GM21529 (cell line): ENCODE results near the gene TBC1D2.

Experiments
- ATAC-seq: cut with Tn5 transposase; IDR thresholded peaks from one replicate; pipeline ENCODE4 v1.9.1; 2021; ENCODE audit not compliant: unreplicated experiment

Gene TBC1D2

DNA sequence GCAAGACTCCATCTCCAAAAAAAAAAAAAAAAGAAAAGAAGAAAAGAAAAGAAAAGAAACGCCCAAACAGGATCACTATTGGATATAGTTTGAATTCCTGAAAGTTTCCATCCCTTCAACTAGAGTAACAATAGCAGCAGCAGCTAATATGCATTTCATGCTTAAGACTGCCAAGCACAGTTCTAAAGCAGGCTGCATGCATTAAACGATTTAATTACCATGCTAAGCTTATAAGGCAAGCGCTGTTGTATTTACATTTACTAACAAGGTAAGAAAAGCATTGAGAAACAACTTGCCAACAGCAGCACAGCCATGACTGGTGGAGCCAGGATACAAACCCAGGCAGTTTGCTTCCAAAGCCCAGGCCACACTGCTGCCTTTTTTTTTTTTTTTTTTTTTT lies 13.0 kb downstream of the TBC1D2 start:
- no peak for ATAC-seq

DNA sequence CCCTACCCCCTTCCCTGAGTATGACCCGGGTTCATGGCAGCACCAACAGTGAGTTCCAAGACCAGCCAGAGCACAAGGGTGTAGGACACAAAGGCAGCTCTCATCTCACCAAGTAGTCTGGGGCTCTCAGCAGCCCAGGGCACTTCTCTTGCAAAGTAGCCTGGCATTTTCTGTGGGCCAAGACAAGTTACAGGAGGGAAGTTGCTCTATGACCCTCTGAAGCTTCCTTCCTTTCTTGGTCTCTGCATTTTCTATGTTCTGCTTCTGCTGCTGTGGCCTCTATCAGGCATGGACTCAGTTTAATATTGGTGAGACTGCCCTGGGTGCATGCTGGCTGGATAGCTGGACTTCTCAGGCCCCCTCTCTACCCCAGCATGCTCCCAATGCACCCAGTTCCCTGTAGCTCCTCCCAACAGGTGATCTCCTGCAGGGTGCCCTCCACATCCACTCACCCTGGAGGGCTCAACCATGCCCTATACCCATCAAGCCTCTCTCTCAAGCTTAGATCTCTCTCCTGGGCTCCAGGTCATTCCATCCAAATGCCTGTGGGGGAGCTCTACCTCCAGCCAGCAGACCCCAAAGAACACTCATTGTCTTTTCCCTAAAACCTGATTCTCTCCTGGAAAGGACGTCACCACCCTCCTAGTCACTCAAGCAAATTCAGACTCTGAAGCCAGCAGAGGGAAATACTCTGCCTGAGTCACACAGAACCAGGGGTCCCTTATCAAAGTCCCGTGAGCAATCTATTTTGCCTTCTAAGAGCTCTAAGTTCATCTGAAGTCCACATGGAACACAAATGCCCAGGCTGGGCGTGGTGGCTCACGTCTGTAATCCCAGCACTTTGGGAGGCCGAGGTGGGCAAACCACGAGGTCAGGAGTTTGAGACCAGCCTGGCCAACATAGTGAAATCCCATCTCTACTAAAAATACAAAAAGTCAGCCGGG lies 13.8 kb downstream of the TBC1D2 start:
- no peak for ATAC-seq

- no peak for ATAC-seq
Measured at GRCh38 chr9:98240475-98240874, 15.0 kb downstream of the TBC1D2 start.

DNA sequence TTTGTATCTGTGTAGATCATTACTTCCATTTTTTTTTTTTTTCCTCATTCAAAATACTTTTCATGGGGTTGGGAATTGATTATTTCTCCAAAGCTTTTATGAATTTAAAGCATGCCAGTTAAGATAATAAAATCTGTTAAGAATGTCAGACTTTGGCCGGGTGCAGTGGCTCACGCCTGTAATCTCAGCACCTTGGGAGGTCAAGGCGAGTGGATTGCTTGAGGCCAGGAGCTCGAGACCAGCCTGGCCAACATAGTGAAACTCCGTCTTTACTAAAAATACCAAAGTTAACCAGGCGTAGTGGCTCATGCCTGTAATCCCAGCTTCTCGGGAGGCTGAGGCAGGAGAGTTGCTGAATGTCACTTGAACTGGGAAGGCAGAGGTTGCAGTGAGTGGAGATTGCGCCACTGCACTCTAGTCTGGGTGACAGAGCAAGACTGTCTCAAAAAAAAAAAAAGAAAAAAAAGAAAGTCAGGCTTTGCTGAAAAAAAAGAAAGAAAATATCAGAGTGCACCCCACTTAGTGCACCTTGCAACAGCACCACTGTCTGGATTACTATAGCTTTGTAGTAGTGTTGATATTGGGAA lies 18.5 kb downstream of the TBC1D2 start:
- ATAC-seq, result no peak

- ATAC-seq, result no peak
Measured at GRCh38 chr9:98235126-98235525, 20.3 kb downstream of the TBC1D2 start.

DNA sequence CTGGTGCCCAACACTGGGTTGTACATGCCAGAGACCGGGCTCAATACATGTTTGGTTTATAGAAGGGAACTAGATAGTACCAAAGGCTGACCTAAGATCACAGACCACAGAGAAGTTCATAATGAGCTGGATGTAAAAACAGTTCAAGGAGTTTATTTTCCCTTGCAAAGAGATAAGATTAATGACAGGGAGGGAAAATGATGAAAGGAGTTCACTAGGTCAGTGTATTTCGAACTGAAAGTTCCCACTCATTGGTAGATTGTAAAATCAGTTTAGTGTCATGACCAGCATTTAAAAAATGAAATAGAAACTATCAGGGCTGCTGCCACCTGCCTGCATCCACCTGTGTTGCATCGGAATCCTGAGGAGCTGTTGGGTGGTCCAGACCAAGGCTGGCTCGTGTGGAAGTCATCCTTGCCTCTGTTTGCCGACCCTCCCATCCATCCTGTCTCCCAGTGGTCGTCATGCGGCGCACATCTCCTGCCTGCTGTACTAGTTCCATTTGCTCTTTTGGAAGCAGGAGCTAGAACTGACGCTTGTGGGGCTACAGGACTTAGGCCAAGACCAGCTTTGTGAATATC lies 21.1 kb downstream of the TBC1D2 start:
- ATAC-seq, result no peak

DNA sequence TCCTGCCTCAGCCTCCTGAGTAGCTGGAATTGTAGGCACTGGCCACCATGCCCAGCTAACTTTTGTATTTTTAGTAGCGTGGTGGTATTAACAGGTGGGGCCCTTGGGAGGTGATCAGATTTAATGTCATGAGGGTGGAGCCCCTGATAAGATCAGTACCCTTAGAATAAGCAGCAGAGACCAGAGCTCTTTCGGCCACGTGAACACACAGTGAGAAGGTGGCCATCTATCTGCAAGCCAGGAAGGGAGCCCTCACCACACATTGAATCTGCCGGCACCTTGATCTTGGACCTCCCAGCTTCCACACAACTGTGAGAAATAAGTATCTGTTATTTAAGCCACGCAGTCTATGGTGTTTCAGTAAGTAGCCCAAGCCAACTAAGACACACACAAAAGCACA lies 22.5 kb downstream of the TBC1D2 start:
- no peak for ATAC-seq

DNA sequence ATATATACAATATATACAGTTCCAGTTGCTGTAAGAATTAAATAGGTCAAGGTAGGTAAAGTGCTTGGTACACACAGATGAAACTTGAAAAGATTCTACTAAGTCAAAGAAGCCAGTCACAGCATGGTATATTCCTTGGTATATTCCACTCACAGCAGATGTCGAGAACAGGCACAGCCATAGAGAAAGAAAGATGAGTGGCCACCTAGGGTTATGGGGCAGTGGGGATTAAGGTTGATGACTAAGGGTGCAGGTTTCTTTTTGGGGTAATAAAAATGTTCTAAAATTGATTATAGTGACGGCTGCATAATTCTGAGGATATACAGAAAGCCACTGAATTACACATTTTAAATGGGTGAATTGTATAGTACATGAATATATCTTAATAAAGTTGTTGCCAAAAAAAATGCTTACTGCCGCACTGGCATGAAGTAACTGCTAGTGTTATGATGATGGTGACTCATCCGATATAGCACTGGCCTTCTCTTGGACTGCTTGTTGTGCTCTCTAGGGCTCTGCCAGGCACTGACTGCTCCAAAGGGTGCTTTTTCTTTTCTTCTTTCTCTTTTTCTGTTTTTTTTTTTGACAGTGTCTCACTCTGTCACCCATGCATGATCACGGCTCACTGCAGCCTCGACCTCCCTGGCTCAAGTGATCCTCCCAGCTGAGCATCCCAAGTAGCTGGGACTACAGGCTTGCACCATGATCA lies 23.5 kb downstream of the TBC1D2 start:
- ATAC-seq, result no peak

DNA sequence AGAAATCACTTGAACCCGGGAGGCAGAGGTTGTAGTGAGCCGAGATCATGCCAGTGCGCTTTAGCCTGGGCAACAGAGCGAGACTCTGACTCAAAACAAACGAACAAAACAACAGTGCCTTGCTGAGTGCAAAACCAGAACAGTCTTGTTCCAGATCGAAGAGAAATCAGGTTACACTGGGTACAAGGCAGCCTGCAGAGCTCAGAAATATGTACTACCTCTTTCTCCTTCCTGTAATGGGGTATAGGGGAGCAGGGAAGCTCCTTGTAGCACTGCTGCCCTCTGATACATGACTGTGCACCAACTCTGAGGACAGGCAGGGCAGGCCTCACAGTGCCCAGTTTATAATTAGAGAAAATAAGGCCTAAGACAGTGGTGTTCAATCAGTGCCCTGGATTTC lies 24.7 kb downstream of the TBC1D2 start:
- no peak for ATAC-seq

DNA sequence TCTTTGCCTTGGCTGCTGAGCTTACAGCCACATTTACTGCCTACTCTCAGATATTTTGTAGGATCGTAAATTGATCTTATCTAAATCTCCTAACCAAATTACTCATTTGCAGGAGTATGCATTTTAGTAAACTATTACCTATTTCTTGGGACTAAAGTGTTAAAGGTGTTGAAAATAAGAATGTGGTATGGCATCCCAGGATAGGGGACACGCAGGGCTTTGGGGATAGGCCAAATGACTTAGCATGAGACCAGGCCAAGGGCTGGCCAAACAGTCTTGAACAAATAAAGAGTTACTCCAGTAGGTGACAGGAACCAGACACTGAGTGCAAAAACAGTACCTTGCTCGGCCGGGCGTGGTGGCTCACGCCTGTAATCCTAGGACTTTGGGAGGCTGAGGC lies 25.1 kb downstream of the TBC1D2 start:
- ATAC-seq, result no peak

DNA sequence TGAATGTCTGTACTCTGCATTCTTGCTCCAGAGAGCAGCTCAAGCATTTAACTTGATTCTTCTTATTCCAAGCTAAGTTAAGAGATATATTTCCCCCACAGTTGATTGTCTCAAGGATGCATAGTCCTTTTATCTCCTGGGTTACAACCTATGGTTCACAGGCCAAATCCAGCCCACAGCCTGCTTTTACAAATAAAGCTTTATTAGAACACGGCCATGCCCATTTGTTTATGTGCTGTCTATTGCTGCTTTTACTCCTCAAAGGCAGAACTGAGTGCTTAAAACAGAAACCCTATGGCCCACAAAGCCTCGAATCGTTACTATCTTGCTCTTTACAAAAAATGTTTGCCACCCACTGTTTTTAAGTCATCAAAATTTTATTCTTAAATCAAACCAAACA lies 25.8 kb downstream of the TBC1D2 start:
- no peak for ATAC-seq

DNA sequence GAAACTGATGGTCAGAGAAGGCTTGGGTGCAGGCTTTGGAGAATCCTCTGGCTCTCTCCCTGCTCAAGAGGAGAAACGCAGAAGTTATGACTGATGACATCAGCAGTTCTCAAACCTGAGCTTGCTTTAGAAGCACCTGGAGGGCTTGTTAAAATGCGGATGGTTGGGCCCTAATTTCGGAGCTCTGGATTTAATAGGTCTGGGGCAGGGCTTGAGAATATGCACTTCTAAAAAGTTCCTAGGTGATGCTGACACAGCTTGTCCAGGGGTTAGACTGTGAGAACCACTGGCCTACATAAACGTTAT lies 26.4 kb downstream of the TBC1D2 start:
- no peak for ATAC-seq

GRCh38 chr9:98228392-98229089 lies 26.9 kb downstream of the TBC1D2 start:
- no peak for ATAC-seq

GRCh38 chr9:98227883-98228282 lies 27.6 kb downstream of the TBC1D2 start:
- ATAC-seq, result no peak

DNA sequence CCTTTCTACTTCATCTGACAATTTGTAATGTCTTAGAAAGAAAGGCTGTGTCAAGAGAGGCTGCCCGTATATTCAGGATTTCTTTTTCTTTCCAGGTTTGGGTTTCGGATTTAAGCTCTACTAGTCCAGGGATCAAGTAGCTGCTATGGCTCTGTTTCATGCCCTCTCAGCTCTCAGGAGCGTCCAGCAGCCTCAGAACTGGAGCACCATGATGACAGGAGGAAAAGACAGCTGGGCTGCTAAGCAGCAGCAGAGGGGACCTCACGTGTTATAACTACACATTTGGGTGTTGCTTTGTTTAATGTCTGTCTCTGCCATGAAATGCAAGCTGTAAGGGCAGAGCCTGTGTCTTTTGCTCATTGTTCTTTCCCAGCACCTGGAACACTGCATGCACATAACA lies 28.5 kb downstream of the TBC1D2 start:
- no peak for ATAC-seq

- ATAC-seq, result no peak
Measured at GRCh38 chr9:98226516-98226915, 28.9 kb downstream of the TBC1D2 start.

DNA sequence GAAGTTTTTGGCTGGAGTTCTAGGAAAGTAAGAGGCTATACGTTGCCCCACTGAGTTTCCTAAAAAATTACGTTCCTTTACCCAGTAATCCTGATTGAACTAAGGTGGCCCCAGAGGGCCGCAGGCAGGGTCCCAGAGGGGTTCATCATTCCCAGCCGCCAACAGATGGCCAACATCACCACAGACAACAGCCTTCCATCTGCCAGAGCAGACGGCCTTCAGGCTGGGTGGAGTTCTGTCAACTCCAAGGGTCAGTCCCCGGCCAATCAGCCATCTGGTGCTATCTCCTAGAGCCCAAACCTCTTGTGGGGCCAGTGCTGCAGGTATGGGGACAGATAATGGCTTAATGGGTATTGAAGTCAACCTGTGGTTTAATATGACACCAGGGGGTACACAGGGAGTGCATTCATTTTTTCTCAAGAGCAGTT lies 30.4 kb downstream of the TBC1D2 start:
- ATAC-seq, result no peak

- no peak for ATAC-seq
Measured at GRCh38 chr9:98222885-98223691, 32.4 kb downstream of the TBC1D2 start.

DNA sequence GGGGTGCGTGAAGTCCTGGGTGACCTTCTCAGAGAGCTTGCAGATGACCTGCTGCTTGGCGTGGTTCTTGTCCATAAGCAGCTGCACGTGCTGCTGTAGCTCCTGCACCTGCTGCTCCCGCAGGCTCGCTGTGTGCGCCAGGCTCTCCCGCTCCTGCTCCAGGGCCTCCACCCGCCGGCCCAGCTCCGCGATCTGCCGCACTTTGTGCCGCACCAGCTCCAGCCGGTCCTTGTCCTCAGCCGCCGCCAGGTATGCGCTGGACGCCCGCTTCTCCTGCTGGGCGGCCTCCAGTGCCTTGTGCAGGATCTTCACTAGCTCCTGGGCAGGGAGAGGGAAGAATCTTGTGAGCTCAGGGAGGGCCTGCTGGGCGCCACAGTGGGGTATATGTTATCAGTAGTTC lies 34.5 kb downstream of the TBC1D2 start:
- ATAC-seq, result no peak

GRCh38 chr9:98219794-98220370 lies 35.6 kb downstream of the TBC1D2 start:
- no peak for ATAC-seq
